Body of pancreas (tissue), 4 donors: ENCODE results near the gene KCNQ5.

ENCODE experiments used
- CTCF ChIP-seq, 7 experiments: fragments of 450-650 bp in 4 of 7; fragments of 200-600 bp in 3 of 7; sonication (generic) in 3 of 7; IDR thresholded peaks; one replicate each; pipeline ENCODE4 v1.5.1; 2016 to 2019; ENCODE audit warnings: antibody characterized with exemption in 7 of 7
- POLR2A ChIP-seq, 3 donors: fragments of 450-650 bp; IDR thresholded peaks; one replicate each; pipeline ENCODE4 v1.6.1; 2016; ENCODE audit warnings: antibody characterized with exemption in 3 of 3, mild to moderate bottlenecking in 2 of 3

GRCh38 chr6:72855471-72855870 lies 233.6 kb downstream of the KCNQ5 start:
- TF ChIP-seq CTCF (IDR thresholded peaks at IDR 0.05): no peak
- no peak for TF ChIP-seq POLR2A (IDR thresholded peaks at IDR 0.05)
